Measurements from ENCODE around the gene ZFP36L1. TPM values are rescaled to one million over a fixed set of nuclear protein-coding genes. Genes with fewer than 3 reads are reported as not detected.
"Not testable (repeated sequence)": the region's sequence is repeated elsewhere in the genome, so short reads cannot be mapped to it uniquely, and the experiment has no call there.

Gene ZFP36L1
- total and polyA plus RNA-seq, 8 donors, result 63.7 to 310 (median 175) TPM

DNA sequence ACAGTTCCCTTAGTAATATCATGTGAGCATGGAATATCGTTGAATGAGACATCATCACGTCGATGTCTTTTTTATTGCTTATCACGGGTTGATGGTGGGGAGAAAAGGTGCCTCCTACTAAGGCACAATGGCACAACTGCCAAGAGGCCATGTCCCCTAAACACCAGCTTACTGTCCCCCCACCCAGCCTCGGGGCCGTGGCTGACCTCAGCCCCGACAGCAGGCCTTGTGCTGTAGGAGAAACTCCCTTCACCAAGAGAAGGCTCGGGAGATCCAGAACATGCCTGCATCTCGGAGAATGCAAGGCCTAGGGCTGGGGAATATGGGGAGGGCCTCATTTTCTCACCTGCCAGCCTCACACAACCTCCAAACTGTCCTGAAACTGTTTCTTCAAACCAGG, 22.8 kb downstream of the ZFP36L1 start:
- TF ChIP-seq, protein P1, sequence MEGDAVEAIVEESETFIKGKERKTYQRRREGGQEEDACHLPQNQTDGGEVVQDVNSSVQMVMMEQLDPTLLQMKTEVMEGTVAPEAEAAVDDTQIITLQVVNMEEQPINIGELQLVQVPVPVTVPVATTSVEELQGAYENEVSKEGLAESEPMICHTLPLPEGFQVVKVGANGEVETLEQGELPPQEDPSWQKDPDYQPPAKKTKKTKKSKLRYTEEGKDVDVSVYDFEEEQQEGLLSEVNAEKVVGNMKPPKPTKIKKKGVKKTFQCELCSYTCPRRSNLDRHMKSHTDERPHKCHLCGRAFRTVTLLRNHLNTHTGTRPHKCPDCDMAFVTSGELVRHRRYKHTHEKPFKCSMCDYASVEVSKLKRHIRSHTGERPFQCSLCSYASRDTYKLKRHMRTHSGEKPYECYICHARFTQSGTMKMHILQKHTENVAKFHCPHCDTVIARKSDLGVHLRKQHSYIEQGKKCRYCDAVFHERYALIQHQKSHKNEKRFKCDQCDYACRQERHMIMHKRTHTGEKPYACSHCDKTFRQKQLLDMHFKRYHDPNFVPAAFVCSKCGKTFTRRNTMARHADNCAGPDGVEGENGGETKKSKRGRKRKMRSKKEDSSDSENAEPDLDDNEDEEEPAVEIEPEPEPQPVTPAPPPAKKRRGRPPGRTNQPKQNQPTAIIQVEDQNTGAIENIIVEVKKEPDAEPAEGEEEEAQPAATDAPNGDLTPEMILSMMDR (IDR thresholded peaks at IDR 0.05), result no peak
- Histone ChIP-seq H3K9me3 (no peaks in the 10 kb centered on the region), H3K27me3 (no peaks in the 10 kb centered on the region), H3K36me3 (no peaks in the 10 kb centered on the region), H3K4me3 (no peak overlapping the region), H3K27ac (no peak overlapping the region), H3K4me1 (no peaks in the 10 kb centered on the region)
- DNase-seq (no peak), FAIRE-seq (no peak), ATAC-seq (no peak)
- intact Hi-C loops (cut with DNase I), result loop anchor here in 1 of 3 donors (10.0 kb wide), 1 partner anchor 95 kb away; no protein-coding TSS in a partner anchor
- WGBS, 2 donors, result 91 to 94% methylated on average over 9 of the region's 9 CpGs

DNA sequence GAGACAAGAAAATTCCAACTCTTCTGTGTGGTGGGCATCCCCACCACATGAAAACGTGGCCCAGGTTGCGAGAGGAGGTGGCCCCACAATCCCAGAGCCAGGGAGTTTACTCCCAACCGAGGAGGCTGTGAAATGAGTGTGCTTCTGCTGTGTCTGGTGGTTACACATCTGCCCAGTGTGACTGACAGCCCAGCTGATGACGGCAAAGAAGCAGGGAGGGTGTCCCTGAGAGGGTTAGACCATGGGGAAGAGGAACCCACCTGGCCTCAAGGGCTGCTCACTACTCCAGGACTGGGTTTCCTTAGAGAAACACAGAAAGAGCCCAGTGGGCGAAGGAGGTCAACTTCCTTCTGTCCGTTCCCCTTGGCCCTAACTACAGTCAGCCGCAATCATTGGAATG, 24.6 kb downstream of the ZFP36L1 start:
- ATAC-seq (no peak), DNase-seq (no peak), FAIRE-seq (no peak)
- no peak overlapping the region for H3K27ac ChIP-seq
- no peaks in the 10 kb centered on the region for H3K36me3 ChIP-seq
- 92 to 94% methylated on average over 7 of the region's 7 CpGs for WGBS, 2 donors
- intact Hi-C loops (cut with DNase I), result no loop called here
- TF ChIP-seq, protein P1 (IDR thresholded peaks at IDR 0.05), result no peak
- H3K27me3 ChIP-seq, result no peaks in the 10 kb centered on the region
- H3K4me1 ChIP-seq, result peaks cover 0 to 4% (median 4%) of the 10 kb centered on the region in 3 donors
- H3K9me3 ChIP-seq, result no peaks in the 10 kb centered on the region
- H3K4me3 ChIP-seq, result no peak overlapping the region

DNA sequence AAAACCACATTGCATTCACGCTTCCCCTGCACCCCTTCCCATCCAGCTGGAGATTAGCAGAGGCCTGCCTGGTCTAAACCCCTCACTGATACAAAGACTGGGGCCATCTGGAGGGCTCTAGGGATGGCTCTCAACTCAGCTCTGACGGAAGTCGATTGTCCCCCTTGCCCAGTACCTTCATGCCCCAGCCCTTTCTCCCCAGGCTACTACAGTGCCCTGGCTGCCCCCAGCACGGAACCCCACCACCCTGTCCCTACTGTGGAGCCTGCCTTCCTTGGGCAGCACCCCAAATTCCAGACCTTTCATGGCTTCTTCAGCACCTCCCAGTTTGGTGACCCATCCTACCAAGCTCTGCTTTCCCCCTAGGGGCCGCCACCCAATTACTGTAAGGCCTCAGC, 25.6 kb downstream of the ZFP36L1 start:
- WGBS, 2 donors, result 94 to 100% methylated on average over 5 of the region's 5 CpGs
- FAIRE-seq, result no peak
- no peak for ATAC-seq
- H3K4me3 ChIP-seq, result no peak overlapping the region
- no peaks in the 10 kb centered on the region for H3K27me3 ChIP-seq
- H3K4me1 ChIP-seq, result peaks cover 5 to 14% (median 12%) of the 10 kb centered on the region in 3 donors
- H3K9me3 ChIP-seq, result no peaks in the 10 kb centered on the region
- DNase-seq, result no peak
- TF ChIP-seq, protein P1 (IDR thresholded peaks at IDR 0.05), result no peak
- H3K36me3 ChIP-seq, result no peaks in the 10 kb centered on the region
- no peak overlapping the region for H3K27ac ChIP-seq
- intact Hi-C loops (cut with DNase I), result no loop called here

DNA sequence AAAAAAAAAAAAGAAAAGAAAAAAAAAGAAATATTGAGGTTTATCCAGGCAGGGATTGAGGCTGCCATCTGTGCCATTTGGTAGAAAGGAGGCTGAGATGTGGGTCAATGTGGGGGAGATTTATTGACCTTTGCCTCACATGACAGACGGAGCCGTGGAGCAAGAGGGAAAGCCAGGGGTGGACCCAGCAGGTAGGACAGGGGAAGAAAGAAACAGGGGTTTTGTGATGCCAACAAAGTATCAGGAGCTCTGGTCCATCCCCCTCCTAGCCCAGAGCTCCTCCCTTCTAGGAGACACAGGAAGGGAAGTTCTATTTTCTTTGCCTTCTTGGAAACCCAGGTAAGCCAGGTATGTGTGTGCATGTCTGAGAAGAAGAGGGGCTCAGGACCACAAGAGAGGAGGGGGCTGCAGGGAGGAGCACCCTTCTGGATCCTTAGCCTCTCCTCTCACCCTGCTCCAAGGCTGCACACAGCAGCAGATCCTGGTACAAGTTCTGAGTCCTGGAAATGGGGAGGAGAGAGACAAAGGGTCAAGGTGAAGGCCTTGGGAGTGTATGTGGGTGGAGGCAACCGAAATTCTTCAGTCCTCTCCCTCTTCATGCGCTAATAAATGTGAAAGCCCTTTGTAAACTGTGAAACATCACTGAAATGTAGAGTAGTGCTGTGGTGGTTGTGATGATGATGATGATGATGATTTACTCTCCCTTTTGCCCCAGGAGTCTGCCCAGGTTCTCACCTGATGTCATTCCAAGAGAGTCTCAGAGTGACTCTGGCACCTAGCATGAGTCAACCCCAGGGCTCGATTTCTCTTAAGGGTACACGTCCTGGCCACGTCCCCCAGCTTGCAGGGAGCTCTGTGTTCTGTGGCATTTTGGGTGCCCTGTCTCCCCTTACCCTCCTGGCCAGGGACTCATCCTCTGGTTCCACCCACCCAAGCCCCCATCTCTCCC, 26.3 kb downstream of the ZFP36L1 start:
- WGBS, 2 donors, result 55 to 82% methylated on average over 7 of the region's 7 CpGs
- FAIRE-seq, result no peak

DNA sequence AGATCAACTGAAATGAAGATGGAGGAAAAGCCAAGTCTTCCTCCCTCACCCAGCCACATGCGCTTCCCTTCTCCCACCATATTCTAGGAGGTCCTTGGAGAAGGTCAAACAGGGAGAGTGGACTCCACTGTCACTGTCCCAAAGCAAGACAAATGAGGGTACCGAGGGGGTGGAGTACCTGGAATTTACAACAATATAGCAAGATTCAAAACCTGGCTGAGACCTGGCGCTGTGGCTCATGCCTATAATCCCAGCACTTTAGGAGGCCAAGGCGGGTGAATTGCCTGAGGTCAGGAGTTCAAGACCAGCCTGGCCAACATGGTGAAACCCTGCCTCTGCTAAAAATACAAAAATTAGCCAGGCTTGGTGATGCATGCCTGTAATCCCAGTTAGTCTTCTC, 29.0 kb downstream of the ZFP36L1 start:
- WGBS, 2 donors, result 94 to 97% methylated on average over 4 of the region's 4 CpGs
- H3K27me3 ChIP-seq; DNase-seq; ATAC-seq; FAIRE-seq; H3K9me3 ChIP-seq; H3K4me3 ChIP-seq; intact Hi-C loops (cut with DNase I); H3K36me3 ChIP-seq: not testable (repeated sequence)
- peaks cover 10 to 25% (median 20%) of the 10 kb centered on the region in 3 donors for H3K4me1 ChIP-seq
- peak overlapping the region in 1 of 4 donors; percentile 66 for H3K27ac ChIP-seq

More for the DNA sequence above, 26.3 kb downstream of the ZFP36L1 start:
- intact Hi-C loops (cut with DNase I), result no loop called here
- Histone ChIP-seq H3K9me3 (no peaks in the 10 kb centered on the region), H3K27ac (no peak overlapping the region), H3K4me1 (peaks cover 6 to 17% (median 13%) of the 10 kb centered on the region in 3 donors), H3K27me3 (no peaks in the 10 kb centered on the region), H3K36me3 (no peaks in the 10 kb centered on the region), H3K4me3 (no peak overlapping the region)
- ATAC-seq, result no peak
- TF ChIP-seq, protein P1 (IDR thresholded peaks at IDR 0.05), result no peak
- DNase-seq, result no peak
